Body of pancreas (tissue), 4 donors: ENCODE data around the gene IFRD1.

Experiments
- CTCF ChIP-seq, 7 experiments: fragments of 450-650 bp in 4 of 7; fragments of 200-600 bp in 3 of 7; sonication (generic) in 3 of 7; IDR thresholded peaks; one replicate each; pipeline ENCODE4 v1.5.1; 2016 to 2019; ENCODE audit warnings: antibody characterized with exemption in 7 of 7
- POLR2A ChIP-seq, 3 donors: fragments of 450-650 bp; IDR thresholded peaks; one replicate each; pipeline ENCODE4 v1.6.1; 2016; ENCODE audit warnings: antibody characterized with exemption in 3 of 3, mild to moderate bottlenecking in 2 of 3

- TF ChIP-seq CTCF (IDR thresholded peaks at IDR 0.05) = no peak
- TF ChIP-seq POLR2A (IDR thresholded peaks at IDR 0.05) = no peak
These were observed 26.3 kb downstream of the IFRD1 start for GRCh38 chr7:112476390-112477052.
